Subcutaneous adipose tissue (tissue), 4 donors: ENCODE results near the gene TMEM121. TPM values are rescaled to one million over a fixed set of nuclear protein-coding genes. Genes with fewer than 3 reads are reported as not detected.

Experiments used
- total RNA-seq, 4 donors: library from RNA; depleted of rRNA; stranded (reverse); fragments of >200 nt; gene quantifications; one replicate each; pipeline ENCODE4 v1.1.0, GENCODE V29; 2016
- TF ChIP-seq, protein P1 (sequence below): fragments of 450-650 bp; IDR thresholded peaks from one replicate; pipeline ENCODE4 v1.5.1; 2016; ENCODE audit warnings: low read depth, mild to moderate bottlenecking, control low read depth, antibody characterized with exemption, moderate library complexity

The TMEM121 gene
- total RNA-seq, 4 donors from 2014 or later: 1.3 to 3.6 (median 2.0) TPM

DNA sequence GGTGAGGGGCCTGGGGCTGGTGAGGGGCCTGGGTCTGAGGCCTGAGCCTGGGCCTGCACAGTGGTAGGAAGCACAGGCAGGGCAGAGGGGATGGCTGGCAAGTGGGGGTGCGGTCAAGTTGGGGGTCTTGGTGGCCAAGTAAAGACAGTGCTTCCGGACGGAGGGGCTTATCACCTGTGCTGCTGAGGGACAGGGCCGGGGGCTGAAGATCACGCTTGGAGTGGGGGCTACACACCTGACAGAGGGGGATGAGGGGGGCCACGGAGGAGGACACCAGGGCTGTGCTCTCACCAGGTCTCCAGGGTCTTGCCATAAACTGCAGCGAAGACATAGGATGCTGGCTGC lies 23.1 kb upstream of the TMEM121 start:
- TF ChIP-seq, protein P1, sequence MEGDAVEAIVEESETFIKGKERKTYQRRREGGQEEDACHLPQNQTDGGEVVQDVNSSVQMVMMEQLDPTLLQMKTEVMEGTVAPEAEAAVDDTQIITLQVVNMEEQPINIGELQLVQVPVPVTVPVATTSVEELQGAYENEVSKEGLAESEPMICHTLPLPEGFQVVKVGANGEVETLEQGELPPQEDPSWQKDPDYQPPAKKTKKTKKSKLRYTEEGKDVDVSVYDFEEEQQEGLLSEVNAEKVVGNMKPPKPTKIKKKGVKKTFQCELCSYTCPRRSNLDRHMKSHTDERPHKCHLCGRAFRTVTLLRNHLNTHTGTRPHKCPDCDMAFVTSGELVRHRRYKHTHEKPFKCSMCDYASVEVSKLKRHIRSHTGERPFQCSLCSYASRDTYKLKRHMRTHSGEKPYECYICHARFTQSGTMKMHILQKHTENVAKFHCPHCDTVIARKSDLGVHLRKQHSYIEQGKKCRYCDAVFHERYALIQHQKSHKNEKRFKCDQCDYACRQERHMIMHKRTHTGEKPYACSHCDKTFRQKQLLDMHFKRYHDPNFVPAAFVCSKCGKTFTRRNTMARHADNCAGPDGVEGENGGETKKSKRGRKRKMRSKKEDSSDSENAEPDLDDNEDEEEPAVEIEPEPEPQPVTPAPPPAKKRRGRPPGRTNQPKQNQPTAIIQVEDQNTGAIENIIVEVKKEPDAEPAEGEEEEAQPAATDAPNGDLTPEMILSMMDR: no peak

- TF ChIP-seq, protein P1: no peak
Observed at GRCh38 chr14:105503935-105504692, 22.3 kb upstream of the TMEM121 start.

GRCh38 chr14:105505101-105505500 lies 21.3 kb upstream of the TMEM121 start:
- TF ChIP-seq, protein P1: no peak

GRCh38 chr14:105507247-105507646 lies 19.1 kb upstream of the TMEM121 start:
- TF ChIP-seq, protein P1: no peak

DNA sequence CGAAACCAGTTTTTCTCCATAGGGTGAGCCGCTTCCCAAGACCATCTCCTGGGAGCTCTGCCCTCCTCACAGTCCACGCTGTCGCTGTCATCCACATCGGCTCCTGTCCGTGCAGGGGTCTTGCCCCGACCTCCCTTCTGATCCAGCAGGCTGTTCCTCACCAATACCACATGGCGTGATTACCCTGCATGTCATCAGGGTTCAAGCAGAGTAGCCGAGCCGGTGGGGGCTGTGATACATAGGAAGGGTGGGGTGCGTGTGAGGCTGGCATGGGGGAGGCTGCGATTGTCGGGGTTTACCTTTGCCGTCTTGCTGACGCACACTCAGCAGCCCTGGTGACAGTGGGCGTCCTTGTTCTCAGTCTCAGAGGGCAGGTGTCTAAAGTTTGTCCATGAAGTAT lies 18.3 kb upstream of the TMEM121 start:
- TF ChIP-seq, protein P1: no peak

- TF ChIP-seq, protein P1: no peak
Observed at GRCh38 chr14:105508601-105509000, 17.8 kb upstream of the TMEM121 start.

DNA sequence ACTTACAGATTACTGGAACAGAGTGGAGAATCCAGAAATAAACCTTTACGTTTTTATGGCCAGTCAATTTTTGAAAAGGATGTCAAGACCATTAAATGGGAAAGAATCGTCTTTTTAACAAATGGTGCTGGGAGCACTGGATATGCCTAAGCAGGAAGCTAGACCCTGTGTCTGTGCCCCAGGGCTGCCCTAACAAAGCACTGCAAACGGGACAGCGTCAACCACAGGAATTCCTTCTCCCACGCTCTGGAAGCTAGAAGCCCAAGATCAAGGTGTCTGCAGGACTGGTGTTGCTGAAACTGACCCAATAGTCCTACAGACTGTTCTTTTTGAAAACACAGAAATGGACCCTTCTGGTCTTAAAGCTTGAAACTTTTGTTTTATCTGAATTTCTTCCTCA lies 9.3 kb upstream of the TMEM121 start:
- TF ChIP-seq, protein P1: no peak
